ENCODE data around the gene DERA. TPM values are rescaled to one million over a fixed set of nuclear protein-coding genes. Genes with fewer than 3 reads are reported as not detected.
"Not testable (repeated sequence)": the region's sequence is repeated elsewhere in the genome, so short reads cannot be mapped to it uniquely, and the experiment has no call there.

DERA gene
- total RNA-seq, 1 experiment from 2014 or later: 34.7 TPM

- no peak for DNase-seq
- no peaks in the 10 kb centered on the region for H3K36me3 ChIP-seq (replicated peaks; ENCODE audit: control insufficient read depth, insufficient read depth, low read length)
- H3K27me3 ChIP-seq (ENCODE audit: control insufficient read depth, insufficient read depth, low read length): no peaks in the 10 kb centered on the region
- no peak overlapping the region for H3K4me3 ChIP-seq (ENCODE audit: insufficient read depth, low read depth, low read length)
Observed at GRCh38 chr12:16021676-16022075, 110.5 kb downstream of the DERA start.

GRCh38 chr12:16027002-16027401 lies 115.9 kb downstream of the DERA start:
- Histone ChIP-seq H3K4me3 (ENCODE audit: insufficient read depth, low read depth, low read length) (no peak overlapping the region), H3K36me3 (replicated peaks; ENCODE audit: control insufficient read depth, insufficient read depth, low read length) (no peaks in the 10 kb centered on the region), H3K27me3 (ENCODE audit: control insufficient read depth, insufficient read depth, low read length) (no peaks in the 10 kb centered on the region)
- no peak for DNase-seq

- DNase-seq: no peak
- no peak overlapping the region for H3K4me3 ChIP-seq (ENCODE audit: insufficient read depth, low read depth, low read length)
- H3K36me3 ChIP-seq (replicated peaks; ENCODE audit: control insufficient read depth, insufficient read depth, low read length): no peaks in the 10 kb centered on the region
- H3K27me3 ChIP-seq (ENCODE audit: control insufficient read depth, insufficient read depth, low read length): no peaks in the 10 kb centered on the region
Observed at GRCh38 chr12:16030744-16031143, 119.6 kb downstream of the DERA start.

GRCh38 chr12:16034136-16034817 lies 123.1 kb downstream of the DERA start:
- H3K36me3 ChIP-seq (replicated peaks; ENCODE audit: control insufficient read depth, insufficient read depth, low read length): no peaks in the 10 kb centered on the region
- no peak for DNase-seq
- H3K27me3 ChIP-seq (ENCODE audit: control insufficient read depth, insufficient read depth, low read length): no peaks in the 10 kb centered on the region
- no peak overlapping the region for H3K4me3 ChIP-seq (ENCODE audit: insufficient read depth, low read depth, low read length)

GRCh38 chr12:16036073-16036472 lies 124.9 kb downstream of the DERA start:
- peak; percentile 37 for DNase-seq
- Histone ChIP-seq H3K4me3 (ENCODE audit: insufficient read depth, low read depth, low read length) (no peak overlapping the region), H3K36me3 (replicated peaks; ENCODE audit: control insufficient read depth, insufficient read depth, low read length) (no peaks in the 10 kb centered on the region), H3K27me3 (ENCODE audit: control insufficient read depth, insufficient read depth, low read length) (no peaks in the 10 kb centered on the region)

GRCh38 chr12:16037533-16037932 lies 126.4 kb downstream of the DERA start:
- H3K36me3 ChIP-seq (replicated peaks; ENCODE audit: control insufficient read depth, insufficient read depth, low read length): no peaks in the 10 kb centered on the region
- no peaks in the 10 kb centered on the region for H3K27me3 ChIP-seq (ENCODE audit: control insufficient read depth, insufficient read depth, low read length)
- no peak for DNase-seq
- no peak overlapping the region for H3K4me3 ChIP-seq (ENCODE audit: insufficient read depth, low read depth, low read length)

- DNase-seq: no peak
- no peaks in the 10 kb centered on the region for H3K36me3 ChIP-seq (replicated peaks; ENCODE audit: control insufficient read depth, insufficient read depth, low read length)
- H3K4me3 ChIP-seq (ENCODE audit: insufficient read depth, low read depth, low read length): no peak overlapping the region
- H3K27me3 ChIP-seq (ENCODE audit: control insufficient read depth, insufficient read depth, low read length): no peaks in the 10 kb centered on the region
Observed at GRCh38 chr12:16043480-16043879, 132.3 kb downstream of the DERA start.

GRCh38 chr12:16046266-16046665 lies 135.1 kb downstream of the DERA start:
- Histone ChIP-seq H3K4me3 (ENCODE audit: insufficient read depth, low read depth, low read length) (no peak overlapping the region), H3K27me3 (ENCODE audit: control insufficient read depth, insufficient read depth, low read length) (no peaks in the 10 kb centered on the region), H3K36me3 (replicated peaks; ENCODE audit: control insufficient read depth, insufficient read depth, low read length) (no peaks in the 10 kb centered on the region)
- DNase-seq: no peak

- H3K4me3 ChIP-seq (ENCODE audit: insufficient read depth, low read depth, low read length): no peak overlapping the region
- no peaks in the 10 kb centered on the region for H3K36me3 ChIP-seq (replicated peaks; ENCODE audit: control insufficient read depth, insufficient read depth, low read length)
- DNase-seq: no peak
- H3K27me3 ChIP-seq (ENCODE audit: control insufficient read depth, insufficient read depth, low read length): no peaks in the 10 kb centered on the region
Observed at GRCh38 chr12:16048511-16048910, 137.4 kb downstream of the DERA start.

GRCh38 chr12:16056910-16057309 lies 145.8 kb downstream of the DERA start:
- H3K36me3 ChIP-seq (replicated peaks; ENCODE audit: control insufficient read depth, insufficient read depth, low read length): no peaks in the 10 kb centered on the region
- H3K4me3 ChIP-seq (ENCODE audit: insufficient read depth, low read depth, low read length): no peak overlapping the region
- DNase-seq: no peak
- no peaks in the 10 kb centered on the region for H3K27me3 ChIP-seq (ENCODE audit: control insufficient read depth, insufficient read depth, low read length)

- H3K4me3 ChIP-seq (ENCODE audit: insufficient read depth, low read depth, low read length); H3K27me3 ChIP-seq (ENCODE audit: control insufficient read depth, insufficient read depth, low read length); H3K36me3 ChIP-seq (replicated peaks; ENCODE audit: control insufficient read depth, insufficient read depth, low read length); DNase-seq: not testable (repeated sequence)
Observed at GRCh38 chr12:16057351-16057751, 146.2 kb downstream of the DERA start.

- DNase-seq: no peak
- H3K36me3 ChIP-seq (replicated peaks; ENCODE audit: control insufficient read depth, insufficient read depth, low read length): no peaks in the 10 kb centered on the region
- H3K27me3 ChIP-seq (ENCODE audit: control insufficient read depth, insufficient read depth, low read length): no peaks in the 10 kb centered on the region
- no peak overlapping the region for H3K4me3 ChIP-seq (ENCODE audit: insufficient read depth, low read depth, low read length)
Observed at GRCh38 chr12:16062611-16063010, 151.5 kb downstream of the DERA start.

- H3K36me3 ChIP-seq (replicated peaks; ENCODE audit: control insufficient read depth, insufficient read depth, low read length): no peaks in the 10 kb centered on the region
- DNase-seq: no peak
- no peak overlapping the region for H3K4me3 ChIP-seq (ENCODE audit: insufficient read depth, low read depth, low read length)
- no peaks in the 10 kb centered on the region for H3K27me3 ChIP-seq (ENCODE audit: control insufficient read depth, insufficient read depth, low read length)
Observed at GRCh38 chr12:16063726-16064125, 152.6 kb downstream of the DERA start.

- no peak for DNase-seq
- no peaks in the 10 kb centered on the region for H3K27me3 ChIP-seq (ENCODE audit: control insufficient read depth, insufficient read depth, low read length)
- no peak overlapping the region for H3K4me3 ChIP-seq (ENCODE audit: insufficient read depth, low read depth, low read length)
- H3K36me3 ChIP-seq (replicated peaks; ENCODE audit: control insufficient read depth, insufficient read depth, low read length): no peaks in the 10 kb centered on the region
Observed at GRCh38 chr12:16070113-16070512, 159.0 kb downstream of the DERA start.

GRCh38 chr12:16072678-16073077 lies 161.5 kb downstream of the DERA start:
- no peak overlapping the region for H3K4me3 ChIP-seq (ENCODE audit: insufficient read depth, low read depth, low read length)
- no peaks in the 10 kb centered on the region for H3K27me3 ChIP-seq (ENCODE audit: control insufficient read depth, insufficient read depth, low read length)
- H3K36me3 ChIP-seq (replicated peaks; ENCODE audit: control insufficient read depth, insufficient read depth, low read length): no peaks in the 10 kb centered on the region
- DNase-seq: no peak

GRCh38 chr12:16074894-16075293 lies 163.8 kb downstream of the DERA start:
- Histone ChIP-seq H3K27me3 (ENCODE audit: control insufficient read depth, insufficient read depth, low read length) (no peaks in the 10 kb centered on the region), H3K36me3 (replicated peaks; ENCODE audit: control insufficient read depth, insufficient read depth, low read length) (no peaks in the 10 kb centered on the region), H3K4me3 (ENCODE audit: insufficient read depth, low read depth, low read length) (no peak overlapping the region)
- no peak for DNase-seq

Measured in H7 (cell line).